Sigmoid colon (tissue), 7 donors: Measurements from ENCODE around the gene BGLAP. TPM values are rescaled to one million over a fixed set of nuclear protein-coding genes. Genes with fewer than 3 reads are reported as not detected.

Experiments used
- DNase-seq: peaks from one replicate; pipeline ENCODE4 v3.0.0-alpha.2; 2019
- H3K27ac ChIP-seq, 4 donors: fragments of 200-600 bp; sonication (generic); one replicate each; pipeline ENCODE4 v1.5.1; 2016 to 2019; ENCODE audit warnings: mild to moderate bottlenecking in 1 of 4
- H3K27me3 ChIP-seq, 3 donors: fragments of 200-600 bp; sonication (generic); one replicate each; pipeline ENCODE4 v1.5.1; 2019; ENCODE audit warnings: mild to moderate bottlenecking in 1 of 3
- H3K36me3 ChIP-seq, 4 donors: fragments of 200-600 bp; sonication (generic); one replicate each; pipeline ENCODE4 v1.5.1; 2016 to 2019
- H3K4me1 ChIP-seq, 4 donors: fragments of 200-600 bp; sonication (generic); one replicate each; pipeline ENCODE4 v1.5.1; 2017 to 2019
- H3K4me3 ChIP-seq, 4 donors: fragments of 200-600 bp; sonication (generic); one replicate each; pipeline ENCODE4 v1.5.1; 2017 to 2019; ENCODE audit warnings: mild to moderate bottlenecking in 2 of 4, moderate library complexity in 1 of 4
- H3K9me3 ChIP-seq, 4 donors: fragments of 200-600 bp in 3 of 4; sonication (generic) in 3 of 4; one replicate each; pipeline versions ENCODE4 v1.5.1 to v1.6.1; 2013 to 2019
- EP300 ChIP-seq, 4 donors: sonication (generic); formaldehyde crosslinking; IDR thresholded peaks; one replicate each; pipeline ENCODE4 v1.6.1; 2017; ENCODE audit warnings: antibody characterized with exemption in 4 of 4
- POLR2A ChIP-seq, 2 donors: fragments of 450-650 bp; IDR thresholded peaks; one replicate each; pipeline ENCODE4 v1.6.1; 2016; ENCODE audit warnings: antibody characterized with exemption in 2 of 2, mild to moderate bottlenecking in 2 of 2, moderate library complexity in 2 of 2
- POLR2AphosphoS5 ChIP-seq, 4 donors: sonication (generic); formaldehyde crosslinking; IDR thresholded peaks; one replicate each; pipeline ENCODE4 v1.6.1; 2017; ENCODE audit warnings: antibody characterized with exemption in 4 of 4
- WGBS, 2 donors: extraction: QIAGEN DNeasy Blood & Tissue Kit; methylation state at CpG; one replicate each; pipeline ENCODE4 v1.1.7; 2013; 5-methylcytosine and 5-hydroxymethylcytosine counted together
- intact Hi-C: fragments of 100-400 bp; cut with DNase I; formaldehyde crosslinking; loops from one replicate; pipeline ENCODE4 v1.15.1; 2023
- polyA plus RNA-seq, 3 donors: library from polyadenylated mRNA; stranded (reverse); fragments of 200-250 nt; gene quantifications; one replicate each; pipeline ENCODE4 v1.2.3, GENCODE V29; 2013
- total RNA-seq, 4 donors: library from RNA; depleted of rRNA; stranded (reverse); fragments of >200 nt; gene quantifications; one replicate each; pipeline ENCODE4 v1.1.0, GENCODE V29; 2016
- TF ChIP-seq, protein P1 (sequence below), 4 experiments: fragments of 450-650 bp in 3 of 4; fragments of 200-600 bp in 1 of 4; IDR thresholded peaks; one replicate each; pipeline ENCODE4 v1.5.1; 2016 to 2019; ENCODE audit warnings: antibody characterized with exemption in 4 of 4, mild to moderate bottlenecking in 3 of 4, moderate library complexity in 2 of 4
- donor health status: healthy with polysubstance abuse.
- donor health status: Bipolar disorder and iron deficiency.
- donor health status: healthy.

BGLAP gene
- total and polyA plus RNA-seq, 7 donors: 1.0 to 15.9 (median 4.3) TPM; not detected in 2

DNA sequence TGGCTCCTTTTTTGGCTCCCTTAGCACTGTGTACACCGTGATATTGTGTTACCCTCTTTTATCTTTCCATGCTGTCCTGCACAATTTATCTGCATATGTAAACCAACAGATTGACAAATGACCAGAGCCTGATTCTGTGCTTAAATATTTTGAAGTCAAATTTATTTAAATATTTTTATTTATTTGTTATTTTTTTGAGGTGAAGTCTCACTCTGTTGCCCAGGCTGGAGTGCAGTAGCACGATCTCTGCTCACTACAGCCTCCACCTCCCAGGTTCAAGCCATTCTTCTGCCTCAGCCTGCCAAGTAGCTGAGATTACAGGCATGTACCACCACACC, 16.3 kb upstream of the BGLAP start:
- TF ChIP-seq POLR2A (IDR thresholded peaks at IDR 0.05): no peak
- TF ChIP-seq, protein P1, sequence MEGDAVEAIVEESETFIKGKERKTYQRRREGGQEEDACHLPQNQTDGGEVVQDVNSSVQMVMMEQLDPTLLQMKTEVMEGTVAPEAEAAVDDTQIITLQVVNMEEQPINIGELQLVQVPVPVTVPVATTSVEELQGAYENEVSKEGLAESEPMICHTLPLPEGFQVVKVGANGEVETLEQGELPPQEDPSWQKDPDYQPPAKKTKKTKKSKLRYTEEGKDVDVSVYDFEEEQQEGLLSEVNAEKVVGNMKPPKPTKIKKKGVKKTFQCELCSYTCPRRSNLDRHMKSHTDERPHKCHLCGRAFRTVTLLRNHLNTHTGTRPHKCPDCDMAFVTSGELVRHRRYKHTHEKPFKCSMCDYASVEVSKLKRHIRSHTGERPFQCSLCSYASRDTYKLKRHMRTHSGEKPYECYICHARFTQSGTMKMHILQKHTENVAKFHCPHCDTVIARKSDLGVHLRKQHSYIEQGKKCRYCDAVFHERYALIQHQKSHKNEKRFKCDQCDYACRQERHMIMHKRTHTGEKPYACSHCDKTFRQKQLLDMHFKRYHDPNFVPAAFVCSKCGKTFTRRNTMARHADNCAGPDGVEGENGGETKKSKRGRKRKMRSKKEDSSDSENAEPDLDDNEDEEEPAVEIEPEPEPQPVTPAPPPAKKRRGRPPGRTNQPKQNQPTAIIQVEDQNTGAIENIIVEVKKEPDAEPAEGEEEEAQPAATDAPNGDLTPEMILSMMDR (IDR thresholded peaks at IDR 0.05): peak in 2 of 4 experiments; percentile 6 to 8
- peaks cover 15 to 42% (median 31%) of the 10 kb centered on the region in 4 donors for H3K36me3 ChIP-seq
- no peaks in the 10 kb centered on the region for H3K27me3 ChIP-seq
- no peak overlapping the region for H3K27ac ChIP-seq
- no peak overlapping the region for H3K4me3 ChIP-seq
- intact Hi-C loops: loop anchor here (1.0 kb wide), 2 partner anchors 79 to 135 kb away; no protein-coding TSS in a partner anchor
- peaks cover 0 to 24% (median 14%) of the 10 kb centered on the region in 4 donors for H3K4me1 ChIP-seq
- 5 to 15% methylated on average over 2 of the region's 2 CpGs for WGBS, 2 donors
- no peak for DNase-seq
- H3K9me3 ChIP-seq: no peaks in the 10 kb centered on the region

DNA sequence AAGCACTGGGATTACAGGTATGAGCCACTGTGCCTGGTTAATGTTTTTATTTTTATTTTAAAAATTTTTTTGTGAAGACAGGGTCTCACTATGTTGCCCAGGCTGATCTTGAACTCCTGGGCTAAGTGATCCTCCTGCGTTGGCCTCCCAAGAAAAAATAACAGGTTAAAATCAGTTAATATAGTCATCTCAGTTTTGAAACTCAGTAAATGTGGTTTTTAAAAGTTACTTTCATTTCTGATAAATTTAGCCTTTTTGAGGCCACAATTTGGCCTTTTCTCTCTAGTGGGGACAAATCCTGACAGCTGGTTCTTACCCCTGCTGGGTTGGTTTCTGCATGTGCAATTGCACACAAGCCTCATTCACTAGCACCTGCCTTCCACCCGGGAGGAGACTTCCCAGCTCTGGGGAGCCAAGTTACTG, 15.9 kb upstream of the BGLAP start:
- Histone ChIP-seq H3K27me3 (no peaks in the 10 kb centered on the region), H3K4me3 (no peak overlapping the region), H3K27ac (no peak overlapping the region), H3K9me3 (no peaks in the 10 kb centered on the region), H3K36me3 (peaks cover 10 to 37% (median 26%) of the 10 kb centered on the region in 4 donors), H3K4me1 (peaks cover 0 to 24% (median 14%) of the 10 kb centered on the region in 4 donors)
- no peak for TF ChIP-seq POLR2A (IDR thresholded peaks at IDR 0.05)
- TF ChIP-seq, protein P1 (IDR thresholded peaks at IDR 0.05): no peak
- TF ChIP-seq POLR2AphosphoS5 (IDR thresholded peaks at IDR 0.05): no peak
- no peak for DNase-seq
- intact Hi-C loops: no loop called here
- 60 to 73% methylated on average over 2 of the region's 2 CpGs for WGBS, 2 donors

DNA sequence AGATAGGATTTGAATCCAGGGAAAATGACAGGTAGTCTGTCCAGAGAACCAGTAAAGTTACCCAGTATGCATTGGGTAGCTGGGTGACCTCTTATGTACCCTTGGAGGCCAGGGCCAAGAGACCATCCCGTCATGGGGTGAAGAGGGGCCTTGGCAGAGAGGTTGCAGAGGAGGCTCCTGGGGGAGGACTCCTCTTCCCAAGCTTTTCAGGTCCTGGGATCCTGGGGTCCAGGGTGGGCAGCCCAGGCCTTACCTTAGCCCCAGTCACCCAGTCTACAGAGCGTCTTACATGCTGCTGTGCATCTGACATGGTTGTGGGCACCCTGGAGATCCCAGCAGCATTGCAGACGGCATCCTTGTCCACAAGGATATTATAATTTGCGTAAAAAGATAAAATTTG, 15.2 kb upstream of the BGLAP start:
- H3K27ac ChIP-seq: no peak overlapping the region
- 93 to 94% methylated on average over 4 of the region's 4 CpGs for WGBS, 2 donors
- peaks cover 5 to 30% (median 20%) of the 10 kb centered on the region in 4 donors for H3K36me3 ChIP-seq
- H3K27me3 ChIP-seq: no peaks in the 10 kb centered on the region
- H3K9me3 ChIP-seq: no peaks in the 10 kb centered on the region
- intact Hi-C loops: no loop called here
- no peak for TF ChIP-seq EP300 (IDR thresholded peaks at IDR 0.05)
- TF ChIP-seq POLR2A (IDR thresholded peaks at IDR 0.05): no peak
- TF ChIP-seq, protein P1 (IDR thresholded peaks at IDR 0.05): no peak
- no peak for TF ChIP-seq POLR2AphosphoS5 (IDR thresholded peaks at IDR 0.05)
- DNase-seq: no peak
- peaks cover 0 to 24% (median 14%) of the 10 kb centered on the region in 4 donors for H3K4me1 ChIP-seq
- H3K4me3 ChIP-seq: no peak overlapping the region

DNA sequence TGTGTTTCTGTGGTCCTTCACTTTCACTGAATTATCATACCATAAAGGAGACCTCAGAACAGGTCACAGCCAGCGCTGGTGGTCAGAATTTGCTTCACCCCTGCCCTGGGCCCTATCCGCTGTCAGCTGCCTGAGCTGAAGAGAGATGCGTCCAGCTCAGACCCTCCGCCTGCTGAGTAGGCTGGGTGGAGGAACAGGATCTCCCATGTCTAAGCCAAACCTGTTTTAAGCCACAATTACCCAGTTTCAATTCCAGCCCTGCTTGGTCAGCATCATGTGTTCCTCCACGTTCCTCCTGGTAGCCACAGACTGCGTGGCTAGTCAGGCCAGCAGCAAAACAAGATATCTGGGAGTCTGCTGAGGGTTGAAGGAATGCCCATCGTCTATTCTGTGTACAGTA, 13.5 kb upstream of the BGLAP start:
- H3K36me3 ChIP-seq: peaks cover 5 to 17% (median 7%) of the 10 kb centered on the region in 4 donors
- TF ChIP-seq POLR2AphosphoS5 (IDR thresholded peaks at IDR 0.05) (no peak), EP300 (IDR thresholded peaks at IDR 0.05) (no peak), POLR2A (IDR thresholded peaks at IDR 0.05) (no peak)
- TF ChIP-seq, protein P1 (IDR thresholded peaks at IDR 0.05): no peak
- intact Hi-C loops: no loop called here

More for the DNA sequence above, 13.5 kb upstream of the BGLAP start:
- Histone ChIP-seq H3K27ac (no peak overlapping the region), H3K4me3 (no peak overlapping the region), H3K9me3 (no peaks in the 10 kb centered on the region), H3K4me1 (peaks cover 0 to 24% (median 14%) of the 10 kb centered on the region in 4 donors), H3K27me3 (no peaks in the 10 kb centered on the region)
- no peak for DNase-seq
- WGBS, 2 donors: 79 to 86% methylated on average over 7 of the region's 7 CpGs
